SK-N-SH (cell line): ENCODE measurements around the gene TULP1. TPM values are rescaled to one million over a fixed set of nuclear protein-coding genes. Genes with fewer than 3 reads are reported as not detected.

Source experiments
- CTCF ChIA-PET: fragments of 300-600, 350-600 bp; formaldehyde crosslinking; extraction: SDS; loops from one replicate; lab custom pipeline; 2021; lab: Yijun Ruan, JAX
- POLR2A ChIA-PET: fragments of 350-600 bp; sonication (Branson Sonifier 250); formaldehyde crosslinking; extraction: SDS; loops from one replicate; lab custom pipeline; 2020; ENCODE audit warnings: antibody characterized with exemption, inconsistent platforms; lab: Yijun Ruan, JAX
- DNase-seq: peaks from one replicate; pipeline ENCODE4 v3.0.0; 2012
- H2AFZ ChIP-seq: fragments of 200-600 bp; sonication (generic); 2 replicates; pipeline ENCODE4 v1.8.1; 2016; ENCODE audit warnings: antibody characterized with exemption, mild to moderate bottlenecking, low read depth
- H3F3A ChIP-seq: fragments of 200-600 bp; sonication (generic); replicated peaks from 2 replicates; pipeline ENCODE3; 2016; ENCODE audit warnings: antibody characterized with exemption, mild to moderate bottlenecking; ENCODE audit not compliant: insufficient read depth
- H3K27ac ChIP-seq, 2 experiments: fragments of 200-500 bp in 1 of 2; fragments of 200-600 bp in 1 of 2; sonication (Bioruptor generic) in 1 of 2; sonication (generic), shearing (Covaris generic) in 1 of 2; 2 replicates each; pipeline versions ENCODE4 v1.5.1 to v1.6.1; 2014 to 2016; ENCODE audit warnings: low read depth in 2 of 2, inconsistent platforms in 1 of 2, low read length in 1 of 2, mild to moderate bottlenecking in 1 of 2, mixed read lengths in 1 of 2
- H3K27me3 ChIP-seq: fragments of 200-600 bp; sonication (generic), shearing (Covaris generic); 2 replicates; pipeline ENCODE4 v1.6.1; 2016; ENCODE audit warnings: mixed run types; ENCODE audit not compliant: insufficient read depth
- H3K36me3 ChIP-seq, 2 experiments: fragments of 200-500 bp in 1 of 2; fragments of 200-600 bp in 1 of 2; sonication (Bioruptor generic) in 1 of 2; sonication (generic) in 1 of 2; replicated peaks in 1 of 2; 2 replicates each; pipeline versions ENCODE3 to v1.5.1; 2014 to 2016; ENCODE audit warnings: low read length in 1 of 2, mild to moderate bottlenecking in 1 of 2; ENCODE audit not compliant: insufficient read depth in 2 of 2, control insufficient read depth in 1 of 2
- H3K4me1 ChIP-seq, 2 experiments: fragments of 200-500 bp in 1 of 2; fragments of 200-600 bp in 1 of 2; sonication (Bioruptor generic) in 1 of 2; sonication (generic), shearing (Covaris generic) in 1 of 2; 2 replicates each; pipeline versions ENCODE4 v1.5.1 to v1.6.1; 2014 to 2016; ENCODE audit warnings: low read depth in 1 of 2, low read length in 1 of 2, mixed run types in 1 of 2; ENCODE audit not compliant: insufficient read depth in 2 of 2, control insufficient read depth in 1 of 2
- H3K4me2 ChIP-seq: fragments of 200-600 bp; sonication (generic), shearing (Covaris generic); 2 replicates; pipeline ENCODE4 v1.6.1; 2017; ENCODE audit warnings: mixed run types
- H3K4me3 ChIP-seq, 2 experiments: fragments of 200-500 bp in 1 of 2; fragments of 200-600 bp in 1 of 2; sonication (Bioruptor generic) in 1 of 2; sonication (generic), shearing (Covaris generic) in 1 of 2; 2 replicates each; pipeline versions ENCODE4 v1.5.1 to v1.8.1; 2014 to 2016; ENCODE audit warnings: low read depth in 2 of 2, inconsistent platforms in 1 of 2, low read length in 1 of 2, mild to moderate bottlenecking in 1 of 2, mixed read lengths in 1 of 2, moderate library complexity in 1 of 2
- H3K79me2 ChIP-seq: fragments of 200-600 bp; sonication (generic); 2 replicates; pipeline ENCODE4 v1.8.1; 2017; ENCODE audit warnings: mild to moderate bottlenecking; ENCODE audit not compliant: insufficient read depth
- H3K9ac ChIP-seq: fragments of 200-600 bp; sonication (generic); 2 replicates; pipeline ENCODE4 v1.6.1; 2017; ENCODE audit warnings: mixed run types
- H3K9me2 ChIP-seq: fragments of 200-600 bp; sonication (generic); 2 replicates; pipeline ENCODE4 v1.6.1; 2017; ENCODE audit warnings: mixed run types
- H3K9me3 ChIP-seq: fragments of 200-600 bp; sonication (generic); 2 replicates; pipeline ENCODE4 v1.6.1; 2017; ENCODE audit warnings: mixed run types, mild to moderate bottlenecking, moderate library complexity
- H4K20me1 ChIP-seq: fragments of 200-600 bp; sonication (generic); 2 replicates; pipeline ENCODE4 v1.6.1; 2017; ENCODE audit warnings: mild to moderate bottlenecking, mixed run types; ENCODE audit not compliant: insufficient read depth
- CHD2 ChIP-seq: fragments of 150-350 bp; IDR thresholded peaks from 2 replicates; pipeline ENCODE4 v1.6.1; 2018; ENCODE audit warnings: low read length; ENCODE audit not compliant: partially characterized antibody
- FOSL2 ChIP-seq: IDR thresholded peaks from 2 replicates; pipeline ENCODE4 v1.4.0; 2012; ENCODE audit warnings: low read depth, mild to moderate bottlenecking, moderate library complexity, borderline replicate concordance
- FOXJ3 ChIP-seq: sonication (generic); formaldehyde crosslinking; IDR thresholded peaks from 2 replicates; pipeline ENCODE4 v1.5.1; 2020; ENCODE audit warnings: mild to moderate bottlenecking, missing genetic modification reagents
- GABPA ChIP-seq: IDR thresholded peaks from 2 replicates; pipeline ENCODE4 v1.4.0; 2012; ENCODE audit warnings: low read depth, mild to moderate bottlenecking
- IRF3 ChIP-seq: fragments of 150-350 bp; IDR thresholded peaks from 2 replicates; pipeline ENCODE4 v1.6.1; 2016; ENCODE audit warnings: mild to moderate bottlenecking, low read depth, low read length
- JUND ChIP-seq: IDR thresholded peaks from 2 replicates; pipeline ENCODE4 v1.4.0; 2012
- MXI1 ChIP-seq: IDR thresholded peaks from 2 replicates; pipeline ENCODE4 v1.6.1; 2012; ENCODE audit warnings: mild to moderate bottlenecking, low read depth, low read length, improper control_type of control experiment
- NFIC ChIP-seq: IDR thresholded peaks from 2 replicates; pipeline ENCODE4 v1.4.0; 2012; ENCODE audit warnings: borderline replicate concordance
- PBX3 ChIP-seq: IDR thresholded peaks from 2 replicates; pipeline ENCODE4; 2012
- POLR2AphosphoS5 ChIP-seq: IDR thresholded peaks from 2 replicates; pipeline ENCODE4 v1.6.1; 2012; ENCODE audit warnings: low read depth, low read length
- RCOR1 ChIP-seq: fragments of 150-350 bp; IDR thresholded peaks from 2 replicates; pipeline ENCODE4 v1.6.1; 2017; ENCODE audit warnings: antibody characterized with exemption, low read length
- RXRA ChIP-seq: IDR thresholded peaks from 2 replicates; pipeline ENCODE4 v1.4.0; 2012; ENCODE audit warnings: low read depth, mild to moderate bottlenecking, borderline replicate concordance
- SIN3A ChIP-seq: IDR thresholded peaks from 2 replicates; pipeline ENCODE4 v1.6.1; 2012; ENCODE audit warnings: low read depth, mild to moderate bottlenecking, low read length, moderate library complexity, borderline replicate concordance
- SMC3 ChIP-seq: IDR thresholded peaks from 2 replicates; pipeline ENCODE4 v1.6.1; 2012; ENCODE audit warnings: low read depth, low read length, improper control_type of control experiment
- TAF1 ChIP-seq: IDR thresholded peaks from 2 replicates; pipeline ENCODE4 v1.6.1; 2012; ENCODE audit warnings: low read depth, mild to moderate bottlenecking, low read length, moderate library complexity, borderline replicate concordance
- TEAD4 ChIP-seq: IDR thresholded peaks from 2 replicates; pipeline ENCODE4 v1.4.0; 2012; ENCODE audit warnings: mild to moderate bottlenecking, borderline replicate concordance; ENCODE audit not compliant: insufficient read depth
- USF1 ChIP-seq: IDR thresholded peaks from 2 replicates; pipeline ENCODE4 v1.4.0; 2012; ENCODE audit warnings: low read depth, borderline replicate concordance
- USF2 ChIP-seq: fragments of 150-350 bp; IDR thresholded peaks from 2 replicates; pipeline ENCODE4 v1.6.1; 2017; ENCODE audit warnings: antibody characterized with exemption, low read length, low read depth, borderline replicate concordance
- YY1 ChIP-seq: IDR thresholded peaks from 2 replicates; pipeline ENCODE4 v1.4.0; 2012; ENCODE audit warnings: low read depth, mild to moderate bottlenecking
- ZBTB33 ChIP-seq: IDR thresholded peaks from 2 replicates; pipeline ENCODE4 v1.4.0; 2012; ENCODE audit warnings: low read depth, borderline replicate concordance
- WGBS: methylation state at CpG from one replicate; pipeline ENCODE4 v1.1.6; 2017; ENCODE audit warnings: low lambda C conversion rate; 5-methylcytosine and 5-hydroxymethylcytosine counted together
- polyA plus RNA-seq, 3 experiments: library from polyadenylated mRNA; depleted of rRNA; stranded (reverse); fragments of >200 nt; gene quantifications; 2 replicates each; pipeline ENCODE4 v1.2.3, GENCODE V29; 2012

Gene TULP1
- polyA plus RNA-seq, 1 of the 3 experiments (the other 2 are of a cell fraction), result not detected

- Histone ChIP-seq H3K36me3 (no peaks in the 10 kb centered on the region), H3K4me1 (no peaks in the 10 kb centered on the region), H3K4me2 (no peak overlapping the region), H4K20me1 (no peaks in the 10 kb centered on the region), H3K27ac (no peak overlapping the region), H3K4me3 (no peak overlapping the region), H2AFZ (no peak overlapping the region), H3F3A (no peaks in the 10 kb centered on the region), H3K27me3 (no peaks in the 10 kb centered on the region), H3K9me2 (no peaks in the 10 kb centered on the region), H3K9ac (no peak overlapping the region), H3K9me3 (no peaks in the 10 kb centered on the region), H3K79me2 (no peaks in the 10 kb centered on the region)
- CTCF ChIA-PET, result no interaction called here
- TF ChIP-seq TAF1, result no peak
- no peak for TF ChIP-seq YY1
- TF ChIP-seq NFIC, result no peak
- TF ChIP-seq POLR2AphosphoS5, result no peak
- TF ChIP-seq FOXJ3 (CRISPR knock-in tag), result no peak
- no peak for TF ChIP-seq CHD2
- TF ChIP-seq USF1, result no peak
- no peak for TF ChIP-seq TEAD4
- TF ChIP-seq IRF3, result no peak
- no peak for TF ChIP-seq FOSL2
- TF ChIP-seq ZBTB33, result no peak
- TF ChIP-seq SIN3A, result no peak
- TF ChIP-seq MXI1, result no peak
- no peak for TF ChIP-seq GABPA
- TF ChIP-seq JUND, result no peak
- TF ChIP-seq USF2, result no peak
- TF ChIP-seq PBX3, result no peak
- no peak for TF ChIP-seq RCOR1
- TF ChIP-seq RXRA, result no peak
- no peak for TF ChIP-seq SMC3
- no peak for DNase-seq
- POLR2A ChIA-PET, result no interaction called here
- 84% methylated on average over 27 of the region's 32 CpGs for WGBS
These were observed 1.1 kb downstream of the TULP1 start for GRCh38 chr6:35511562-35511941.
